Activated CD8-positive, alpha-beta memory T cell treated with anti-CD3 and anti-CD28 coated beads for 36 hours (primary cell): ENCODE measurements around the gene GSTK1. TPM values are rescaled to one million over a fixed set of nuclear protein-coding genes. Genes with fewer than 3 reads are reported as not detected.
"Not testable (repeated sequence)": the region's sequence is repeated elsewhere in the genome, so short reads cannot be mapped to it uniquely, and the experiment has no call there.

Experiments
- CTCF ChIA-PET: fragments of 350-600 bp; sonication (Branson Sonifier 250); formaldehyde crosslinking; loops from one replicate; lab custom pipeline; 2021; ENCODE audit warnings: antibody characterized with exemption; lab: Charles Lee
- POLR2A ChIA-PET: fragments of 350-600 bp; sonication (Branson Sonifier 250); formaldehyde crosslinking; loops from one replicate; lab custom pipeline; 2021; ENCODE audit warnings: antibody characterized with exemption; lab: Charles Lee
- total RNA-seq, 2 experiments: library from RNA; stranded (reverse); gene quantifications; one replicate each; pipeline ENCODE4 v1.2.3, GENCODE V29; 2021

GSTK1 gene
- total RNA-seq, result 100 to 1,000 TPM; 131 to 132 TPM

- CTCF ChIA-PET, result interaction anchor here (1.1 to 3.7 kb wide), 9 partner anchors 10 to 455 kb away, joined by 3 to 20 read pairs (median 4); no protein-coding TSS in a partner anchor
- POLR2A ChIA-PET, result interaction anchor here (0.6 to 1.9 kb wide), 12 partner anchors 8 to 295 kb away, joined by 3 to 14 read pairs (median 3); partner anchors contain the start of gene CASP2
Observed at GRCh38 chr7:143263266-143264195, at the start of gene GSTK1. TSS of gene GSTK1 (plus strand) at chr7:143263441. CDS start at chr7:143263514, 73 bp downstream.

GRCh38 chr7:143213478-143213877, 49.8 kb upstream of the GSTK1 start:
- POLR2A ChIA-PET, result not testable (repeated sequence)
- CTCF ChIA-PET, result interaction anchor here (1.2 to 3.2 kb wide), 3 partner anchors 10 to 211 kb away, joined by 4 to 26 read pairs (median 18); no protein-coding TSS in a partner anchor

GRCh38 chr7:143214789-143215679, 48.2 kb upstream of the GSTK1 start:
- ChIA-PET CTCF (interaction anchor here (0.7 to 3.2 kb wide), 22 partner anchors 8 to 895 kb away, joined by 3 to 26 read pairs (median 4); no protein-coding TSS in a partner anchor), POLR2A (no interaction called here)

- POLR2A ChIA-PET, result no interaction called here
- CTCF ChIA-PET, result interaction anchor here (0.9 to 3.2 kb wide), 4 partner anchors 13 to 214 kb away, joined by 3 to 26 read pairs (median 10); no protein-coding TSS in a partner anchor
Observed at GRCh38 chr7:143216151-143216550, 47.1 kb upstream of the GSTK1 start.

DNA sequence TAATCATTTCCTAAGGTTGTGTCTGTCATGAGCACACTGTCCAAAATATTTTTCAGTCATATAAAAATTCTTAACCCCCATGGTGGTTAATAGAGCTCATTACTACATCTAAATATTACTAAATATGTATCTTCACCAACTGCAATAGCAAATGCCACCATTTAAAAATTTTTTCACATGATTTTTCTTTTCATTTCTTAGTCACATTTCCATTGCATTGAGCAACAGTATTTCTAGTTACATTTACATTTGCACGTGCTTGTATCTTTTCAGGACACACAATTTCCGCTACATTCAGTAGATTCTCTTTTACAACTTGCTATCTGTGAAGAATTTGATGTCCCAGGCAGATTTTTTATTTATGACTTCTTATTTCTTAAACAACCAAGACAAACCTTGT, 46.6 kb upstream of the GSTK1 start:
- ChIA-PET POLR2A (no interaction called here), CTCF (interaction anchor here (0.9 to 3.2 kb wide), 4 partner anchors 13 to 215 kb away, joined by 3 to 26 read pairs (median 10); no protein-coding TSS in a partner anchor)

DNA sequence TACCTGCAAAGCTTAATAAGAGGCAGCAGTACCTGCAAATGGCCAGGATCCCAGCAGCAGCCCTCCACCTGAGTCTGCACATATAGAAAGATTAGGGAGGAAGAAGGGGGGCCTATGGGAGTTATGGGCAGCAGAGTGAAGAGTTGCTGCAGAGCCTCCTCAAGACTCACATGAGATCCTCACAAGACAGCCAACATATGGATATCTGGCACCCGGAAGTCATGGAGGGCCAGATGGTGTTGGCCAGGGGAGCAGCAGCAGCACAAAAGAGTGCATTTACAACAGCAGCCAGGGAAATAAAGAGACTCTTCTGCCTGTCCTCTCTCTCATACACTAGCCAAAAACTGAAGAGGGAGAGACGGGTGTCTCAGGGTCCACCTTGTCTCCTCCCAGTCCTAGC, 45.4 kb upstream of the GSTK1 start:
- CTCF ChIA-PET, result interaction anchor here (1.3 kb wide), 1 partner anchor 215 kb away, joined by 3 read pairs; no protein-coding TSS in a partner anchor
- POLR2A ChIA-PET, result interaction anchor here (1.1 kb wide), 1 partner anchor 127 kb away, joined by 7 read pairs; no protein-coding TSS in a partner anchor

DNA sequence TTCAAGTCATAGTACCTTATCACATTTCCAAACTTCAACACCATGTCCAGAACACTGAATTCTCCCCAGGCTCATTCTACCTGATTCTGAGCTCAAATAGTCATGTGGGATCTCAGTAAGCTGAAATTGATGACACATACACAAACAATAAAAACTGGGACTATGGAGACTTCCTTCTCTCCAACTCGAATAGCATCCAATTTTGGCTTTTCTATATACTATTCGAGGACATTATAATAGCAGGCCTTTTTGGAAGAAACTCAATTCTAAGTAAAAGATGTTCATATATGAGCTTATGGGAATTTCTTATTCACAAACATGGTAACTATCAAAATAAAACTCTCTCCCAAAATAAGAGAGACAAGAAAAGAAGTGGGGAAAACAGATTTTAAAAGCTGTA, 42.0 kb upstream of the GSTK1 start:
- ChIA-PET CTCF (interaction anchor here (1.0 kb wide), 1 partner anchor 218 kb away, joined by 3 read pairs; no protein-coding TSS in a partner anchor), POLR2A (no interaction called here)

DNA sequence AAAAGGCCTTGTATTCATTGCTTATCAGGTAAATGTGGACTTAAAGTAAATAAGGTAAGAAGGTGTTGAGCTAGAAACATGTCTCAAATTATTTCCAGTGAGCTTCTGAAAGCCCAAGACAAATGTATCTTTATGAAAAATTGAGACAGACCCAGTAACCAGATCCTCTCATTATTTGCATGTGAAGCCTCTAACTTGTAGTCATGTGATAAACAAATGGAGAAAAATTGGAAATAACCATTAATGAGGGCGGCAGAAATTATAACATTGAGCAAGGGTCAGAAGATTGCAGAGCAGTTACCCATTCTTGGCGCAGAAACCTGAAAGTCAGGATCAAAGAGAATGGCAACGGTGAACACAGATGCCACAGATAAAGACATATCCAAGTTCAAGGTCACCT, 41.5 kb upstream of the GSTK1 start, which contains the start of gene TAS2R40:
Gene TAS2R40, plus strand, starts transcription at position 301 of the 400 bp plus-strand sequence. Its CDS starts 42 bp downstream, at position 343.
- ChIA-PET CTCF (interaction anchor here (0.9 to 2.9 kb wide), 3 partner anchors 7 to 218 kb away, joined by 3 to 9 read pairs (median 3); no protein-coding TSS in a partner anchor), POLR2A (no interaction called here)

DNA sequence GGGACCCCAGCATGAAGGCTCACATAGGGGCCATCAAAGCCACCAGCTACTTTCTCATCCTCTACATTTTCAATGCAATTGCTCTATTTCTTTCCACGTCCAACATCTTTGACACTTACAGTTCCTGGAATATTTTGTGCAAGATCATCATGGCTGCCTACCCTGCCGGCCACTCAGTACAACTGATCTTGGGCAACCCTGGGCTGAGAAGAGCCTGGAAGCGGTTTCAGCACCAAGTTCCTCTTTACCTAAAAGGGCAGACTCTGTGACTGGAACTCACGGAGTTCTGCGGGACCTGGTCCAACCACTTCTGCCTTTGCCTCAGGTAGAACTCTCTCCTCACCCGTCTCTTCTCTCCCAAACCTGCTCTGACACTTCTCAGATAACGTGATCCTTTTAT, 40.5 kb upstream of the GSTK1 start:
- ChIA-PET CTCF (interaction anchor here (2.9 kb wide), 1 partner anchor 8 kb away, joined by 9 read pairs; no protein-coding TSS in a partner anchor), POLR2A (no interaction called here)

DNA sequence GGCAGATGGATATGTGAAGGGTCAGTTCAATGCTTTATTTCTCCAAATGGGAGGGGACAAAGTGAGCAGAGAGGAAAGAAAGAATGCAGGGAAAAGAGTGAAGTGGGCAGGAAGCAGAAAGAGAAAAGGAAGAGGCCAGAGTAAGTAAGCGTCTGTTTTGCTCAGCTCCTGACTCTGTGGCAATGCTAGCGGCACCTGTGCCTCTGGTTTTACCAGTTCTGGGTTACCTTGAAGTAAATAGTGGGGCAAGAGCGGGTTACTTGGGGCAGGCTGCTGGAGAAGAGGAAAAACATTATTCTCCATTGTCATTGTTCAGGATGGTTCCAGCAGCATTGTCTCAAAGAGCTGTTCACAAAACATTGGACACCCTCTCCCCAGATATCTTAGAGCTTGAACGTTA, 39.5 kb upstream of the GSTK1 start:
- CTCF ChIA-PET, result interaction anchor here (2.9 kb wide), 1 partner anchor 9 kb away, joined by 9 read pairs; no protein-coding TSS in a partner anchor
- POLR2A ChIA-PET, result no interaction called here

- ChIA-PET CTCF (no interaction called here), POLR2A (no interaction called here)
Observed at GRCh38 chr7:143225047-143225446, 38.2 kb upstream of the GSTK1 start.

GRCh38 chr7:143227806-143228205, 35.4 kb upstream of the GSTK1 start:
- CTCF ChIA-PET, result no interaction called here
- POLR2A ChIA-PET, result no interaction called here

GRCh38 chr7:143229054-143229790, 34.0 kb upstream of the GSTK1 start:
- ChIA-PET POLR2A (no interaction called here), CTCF (no interaction called here)

- POLR2A ChIA-PET, result no interaction called here
- CTCF ChIA-PET, result no interaction called here
Observed at GRCh38 chr7:143230602-143231457, 32.4 kb upstream of the GSTK1 start.

DNA sequence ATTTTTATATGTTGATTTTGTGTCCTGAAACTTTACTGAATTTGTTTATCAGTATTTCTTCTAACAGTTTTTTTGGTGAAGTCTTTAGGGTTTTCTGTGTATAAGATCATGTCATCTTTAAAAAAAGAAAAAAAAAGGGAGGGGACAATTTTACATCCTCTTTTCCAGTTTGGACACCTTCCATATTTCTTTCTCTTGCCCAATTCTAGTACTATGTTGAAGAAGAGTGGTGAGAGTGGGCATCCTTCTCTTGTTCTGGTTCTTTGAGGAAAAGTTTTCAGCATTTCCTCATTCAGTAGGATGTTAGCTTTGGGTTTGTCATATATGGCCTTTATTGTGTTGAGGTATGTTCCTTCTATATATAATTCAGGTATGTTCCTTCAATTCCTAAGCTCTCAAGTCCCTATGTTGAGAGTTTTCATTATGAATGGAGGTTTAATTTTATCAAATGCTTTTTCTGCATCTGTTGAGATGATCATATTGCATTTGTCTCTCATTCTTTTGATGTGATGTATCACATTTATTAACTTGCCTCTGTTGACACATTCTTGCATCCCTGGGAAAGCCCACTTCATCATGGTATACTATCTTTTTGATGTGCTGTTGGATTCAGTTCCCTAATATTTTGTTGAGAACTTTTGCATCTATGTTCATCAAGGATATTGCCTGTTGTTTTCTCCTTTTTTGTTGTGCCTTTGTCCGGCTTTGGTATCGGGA, 29.3 kb upstream of the GSTK1 start:
- ChIA-PET POLR2A (no interaction called here), CTCF (no interaction called here)

- POLR2A ChIA-PET, result no interaction called here
- CTCF ChIA-PET, result no interaction called here
Observed at GRCh38 chr7:143234533-143234875, 28.7 kb upstream of the GSTK1 start.

DNA sequence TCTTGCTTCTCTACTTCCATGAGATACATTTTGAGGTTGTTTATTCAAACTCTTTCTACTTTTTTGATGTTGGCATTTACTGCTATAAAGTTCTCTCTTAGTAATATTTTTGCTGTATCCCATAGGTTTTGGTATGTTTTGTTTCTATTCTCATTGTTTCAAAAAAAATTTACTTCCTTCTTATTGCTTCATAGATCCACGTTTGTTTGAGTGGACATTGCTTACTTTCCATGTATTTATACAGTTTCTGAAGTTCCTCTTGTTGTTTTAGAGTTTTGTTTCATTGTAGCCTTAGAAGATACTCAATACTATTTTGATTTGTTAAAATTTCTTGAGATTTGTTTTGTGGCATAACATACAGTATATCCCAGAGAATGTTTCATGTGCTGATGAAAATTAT, 27.7 kb upstream of the GSTK1 start:
- POLR2A ChIA-PET, result no interaction called here

More for the DNA sequence above, 27.7 kb upstream of the GSTK1 start:
- CTCF ChIA-PET, result no interaction called here
